ENCODE data around the gene C1QTNF4.
"Not testable (repeated sequence)": the region's sequence is repeated elsewhere in the genome, so short reads cannot be mapped to it uniquely, and the experiment has no call there.

C1QTNF4 gene

DNA sequence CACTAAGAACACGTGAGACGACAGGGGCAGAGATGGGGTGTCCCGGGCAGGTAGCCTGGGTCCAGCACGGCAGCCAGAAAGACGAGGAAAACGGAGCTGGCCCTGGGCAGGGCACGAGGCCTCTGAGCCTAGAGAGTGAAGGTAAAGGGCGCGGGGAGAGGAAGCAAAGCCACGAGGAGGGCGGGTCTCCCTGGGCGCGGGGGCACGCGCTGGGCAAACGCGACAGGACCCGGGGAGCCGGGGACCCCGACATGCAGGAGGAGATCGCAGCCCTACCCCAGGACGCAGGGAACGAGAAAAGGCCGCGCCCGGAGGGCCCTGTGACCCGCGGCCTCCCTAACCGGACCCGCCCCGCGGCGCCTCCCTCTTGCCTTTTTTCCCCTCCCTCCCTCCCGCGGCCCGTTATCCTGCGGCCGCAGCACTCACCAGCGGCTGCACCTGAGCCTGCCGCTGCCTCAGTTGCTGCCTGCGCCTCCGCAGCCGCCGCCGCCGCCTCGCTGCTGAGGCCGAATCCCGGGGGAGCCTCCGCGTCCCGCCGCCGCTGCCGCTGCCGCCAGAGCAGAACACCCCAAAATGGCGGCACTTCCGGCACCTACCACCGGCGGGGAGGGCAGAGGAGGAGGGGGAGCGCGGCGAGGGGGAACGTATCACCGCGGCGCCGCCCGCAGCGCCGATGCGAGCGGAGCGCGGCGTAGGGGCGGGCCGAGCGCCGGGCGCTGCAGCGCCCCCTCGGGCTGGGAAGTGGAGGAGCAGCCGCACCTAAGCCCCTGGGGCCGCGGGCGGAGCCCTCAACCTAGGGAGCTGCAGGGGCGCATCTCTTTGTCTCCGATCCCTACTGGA is 41.4 kb downstream of the C1QTNF4 start, which contains the start of gene CELF1:
Gene CELF1, minus strand, starts transcription at position 567 of the 840 bp plus-strand sequence. CDS start 53,609 bp downstream, outside the sequence.
- Histone ChIP-seq H3K4me3 (ENCODE audit: control insufficient read depth in 1 of 7, extremely low read depth in 1 of 7, insufficient read depth in 4 of 7, low read depth in 2 of 7, low read length in 6 of 7) (peak within 1 kb of the TSS; percentile 72 to 97 (median 88)), H3K27me3 (replicated peaks in 2 of 5; ENCODE audit: control insufficient read depth in 4 of 5, insufficient read depth in 5 of 5, low read length in 4 of 5) (no peaks in the 10 kb centered on the region), H3K27ac (ENCODE audit: insufficient read depth in 1 of 2, low read depth in 1 of 2, low read length in 2 of 2, poor library complexity in 1 of 2, severe bottlenecking in 2 of 2) (peak within 1 kb of the TSS; percentile 64 to 94), H3K4me1 (ENCODE audit: control extremely low read depth in 1 of 4, control insufficient read depth in 4 of 4, insufficient read depth in 4 of 4, low read length in 3 of 4) (peaks cover 18 to 35% (median 31%) of the 10 kb centered on the region in 4 experiments), H3K36me3 (ENCODE audit: control insufficient read depth in 4 of 4, insufficient read depth in 4 of 4, low read length in 3 of 4) (peaks cover 0 to 6% (median 3%) of the 10 kb centered on the region in 4 experiments), H3K9me3 (ENCODE audit: control extremely low read depth in 1 of 5, control insufficient read depth in 4 of 5, insufficient read depth in 2 of 5, low read depth in 1 of 5, low read length in 4 of 5) (no peaks in the 10 kb centered on the region)
- ChIA-PET POLR2A (interaction anchor here (0.6 to 1.0 kb wide), 4 partner anchors 9 to 38 kb away, joined by 3 to 5 read pairs (median 4); no protein-coding TSS in a partner anchor), CTCF (interaction anchor here (0.9 to 5.8 kb wide), 18 partner anchors 9 to 68 kb away, joined by 3 to 27 read pairs (median 4); partner anchors contain the start of genes FAM180B and PTPMT1)
- WGBS (ENCODE audit: insufficient coverage): under 1% methylated on average over 73 of the region's 89 CpGs
- peak; percentile 93 to 96 (median 96) for DNase-seq

DNA sequence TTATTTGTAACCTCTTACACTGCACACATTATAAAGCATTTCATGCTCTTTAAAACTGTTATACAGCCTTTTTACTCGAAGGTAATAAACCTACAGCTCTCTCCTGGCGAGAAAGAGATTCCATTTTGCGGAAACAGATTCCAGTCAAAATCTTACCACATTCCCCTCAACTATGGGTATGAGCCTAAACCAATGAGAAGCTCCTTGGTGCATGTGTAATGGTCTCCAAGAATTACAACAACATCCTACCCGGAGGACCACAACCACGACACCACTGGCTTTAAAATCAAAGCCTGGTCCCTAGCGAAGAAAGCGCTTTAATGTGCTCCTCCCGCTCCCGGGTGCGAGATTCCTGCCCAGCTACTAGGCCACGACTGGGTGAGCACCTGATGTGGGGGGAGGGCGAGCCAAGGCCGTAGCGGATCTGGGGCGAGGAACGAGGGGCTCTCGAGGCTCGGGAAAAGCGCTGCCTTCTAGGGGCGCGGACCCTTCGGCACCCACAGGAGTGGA is 42.1 kb downstream of the C1QTNF4 start:
- peak; percentile 19 to 63 (median 56) for DNase-seq
- peak overlapping the region; percentile 64 to 94 for H3K27ac ChIP-seq (ENCODE audit: insufficient read depth in 1 of 2, low read depth in 1 of 2, low read length in 2 of 2, poor library complexity in 1 of 2, severe bottlenecking in 2 of 2)
- no peaks in the 10 kb centered on the region for H3K9me3 ChIP-seq (ENCODE audit: control extremely low read depth in 1 of 5, control insufficient read depth in 4 of 5, insufficient read depth in 2 of 5, low read depth in 1 of 5, low read length in 4 of 5)
- peaks cover 0 to 6% (median 3%) of the 10 kb centered on the region in 4 experiments for H3K36me3 ChIP-seq (ENCODE audit: control insufficient read depth in 4 of 4, insufficient read depth in 4 of 4, low read length in 3 of 4)
- H3K4me3 ChIP-seq (ENCODE audit: control insufficient read depth in 1 of 7, extremely low read depth in 1 of 7, insufficient read depth in 4 of 7, low read depth in 2 of 7, low read length in 6 of 7): peak overlapping the region; percentile 72 to 97 (median 88)
- CTCF ChIA-PET: interaction anchor here (0.7 to 5.8 kb wide), 14 partner anchors 8 to 69 kb away, joined by 3 to 27 read pairs (median 4); partner anchors contain the start of genes FAM180B and PTPMT1
- H3K27me3 ChIP-seq (replicated peaks in 2 of 5; ENCODE audit: control insufficient read depth in 4 of 5, insufficient read depth in 5 of 5, low read length in 4 of 5): no peaks in the 10 kb centered on the region
- POLR2A ChIA-PET: interaction anchor here (1.0 kb wide), 1 partner anchor 33 kb away, joined by 3 read pairs; no protein-coding TSS in a partner anchor
- WGBS (ENCODE audit: insufficient coverage): 0% methylated on average over 17 of the region's 22 CpGs
- H3K4me1 ChIP-seq (ENCODE audit: control extremely low read depth in 1 of 4, control insufficient read depth in 4 of 4, insufficient read depth in 4 of 4, low read length in 3 of 4): peaks cover 20 to 35% (median 31%) of the 10 kb centered on the region in 4 experiments

DNA sequence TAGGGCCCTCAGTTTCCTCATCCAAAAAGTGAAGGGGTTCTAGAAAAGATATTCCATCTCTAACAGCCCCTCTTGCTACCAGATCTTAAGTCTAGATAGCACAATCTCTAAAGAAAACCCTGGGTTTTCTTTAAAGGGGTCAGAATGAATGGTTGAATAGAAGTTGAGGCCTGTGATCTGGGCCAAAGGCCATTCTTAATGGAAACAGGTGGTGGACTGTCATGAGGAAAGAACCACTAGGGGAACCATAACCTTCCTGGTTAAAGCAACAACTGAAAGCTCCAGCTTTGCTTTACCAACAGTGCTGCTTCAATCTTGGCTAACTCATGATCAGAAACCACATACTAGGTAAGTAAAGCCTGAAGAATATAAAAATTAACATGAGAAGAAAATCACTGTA is 43.1 kb downstream of the C1QTNF4 start:
- no peaks in the 10 kb centered on the region for H3K9me3 ChIP-seq (ENCODE audit: control extremely low read depth in 1 of 5, control insufficient read depth in 4 of 5, insufficient read depth in 2 of 5, low read depth in 1 of 5, low read length in 4 of 5)
- peaks cover 0 to 10% (median 3%) of the 10 kb centered on the region in 4 experiments for H3K36me3 ChIP-seq (ENCODE audit: control insufficient read depth in 4 of 4, insufficient read depth in 4 of 4, low read length in 3 of 4)
- peak overlapping the region in 6 of 7 experiments; percentile 12 to 97 (median 55) for H3K4me3 ChIP-seq (ENCODE audit: control insufficient read depth in 1 of 7, extremely low read depth in 1 of 7, insufficient read depth in 4 of 7, low read depth in 2 of 7, low read length in 6 of 7)
- ChIA-PET POLR2A (no interaction called here), CTCF (interaction anchor here (0.7 to 5.8 kb wide), 7 partner anchors 10 to 70 kb away, joined by 3 to 27 read pairs (median 5); partner anchors contain the start of gene PTPMT1)
- no peaks in the 10 kb centered on the region for H3K27me3 ChIP-seq (replicated peaks in 2 of 5; ENCODE audit: control insufficient read depth in 4 of 5, insufficient read depth in 5 of 5, low read length in 4 of 5)
- DNase-seq: peak; percentile 43 to 64 (median 53)
- no peak overlapping the region for H3K27ac ChIP-seq (ENCODE audit: insufficient read depth in 1 of 2, low read depth in 1 of 2, low read length in 2 of 2, poor library complexity in 1 of 2, severe bottlenecking in 2 of 2)
- peaks cover 20 to 35% (median 31%) of the 10 kb centered on the region in 4 experiments for H3K4me1 ChIP-seq (ENCODE audit: control extremely low read depth in 1 of 4, control insufficient read depth in 4 of 4, insufficient read depth in 4 of 4, low read length in 3 of 4)

DNA sequence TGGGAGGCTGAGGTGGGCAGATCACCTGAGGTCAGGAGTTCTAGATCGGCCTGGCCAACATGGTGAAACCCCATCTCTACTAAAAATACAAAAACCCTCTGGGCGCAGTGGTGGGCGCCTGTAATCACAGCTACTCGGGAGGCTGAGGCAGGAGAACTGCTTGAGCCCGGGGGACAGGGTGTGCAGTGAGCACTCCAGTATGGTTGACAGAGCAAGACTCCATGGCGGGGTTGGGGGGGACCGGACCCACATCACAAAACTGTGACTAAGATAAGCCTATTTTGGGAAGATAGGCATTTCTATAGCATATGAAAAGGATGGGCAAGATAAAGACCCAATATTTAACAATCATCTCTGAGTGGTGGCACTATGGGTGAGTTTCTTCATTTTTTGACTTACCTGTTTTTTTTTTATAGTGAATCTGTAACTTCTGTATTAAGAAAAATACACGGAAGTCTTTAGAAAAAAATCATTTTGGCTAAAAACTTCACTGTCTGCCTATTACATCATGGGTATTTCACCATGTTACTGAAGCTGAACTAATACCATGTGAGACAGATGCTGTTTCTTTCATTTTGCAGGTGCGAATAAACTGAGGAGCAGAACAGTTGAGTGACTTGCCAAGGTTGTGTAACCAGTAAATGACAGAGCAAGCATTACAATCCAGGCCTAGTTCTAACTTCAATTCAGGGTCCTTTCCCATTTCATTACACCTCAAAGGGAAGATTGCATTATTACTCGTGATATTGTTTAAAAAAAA is 43.7 kb downstream of the C1QTNF4 start:
- CTCF ChIA-PET: interaction anchor here (1.9 to 5.8 kb wide), 5 partner anchors 11 to 67 kb away, joined by 6 to 27 read pairs (median 9); partner anchors contain the start of gene PTPMT1
- Histone ChIP-seq H3K27ac (ENCODE audit: insufficient read depth in 1 of 2, low read depth in 1 of 2, low read length in 2 of 2, poor library complexity in 1 of 2, severe bottlenecking in 2 of 2) (no peak overlapping the region), H3K9me3 (ENCODE audit: control extremely low read depth in 1 of 5, control insufficient read depth in 4 of 5, insufficient read depth in 2 of 5, low read depth in 1 of 5, low read length in 4 of 5) (no peaks in the 10 kb centered on the region), H3K36me3 (ENCODE audit: control insufficient read depth in 4 of 4, insufficient read depth in 4 of 4, low read length in 3 of 4) (peaks cover 0 to 10% (median 3%) of the 10 kb centered on the region in 4 experiments), H3K27me3 (replicated peaks in 2 of 5; ENCODE audit: control insufficient read depth in 4 of 5, insufficient read depth in 5 of 5, low read length in 4 of 5) (no peaks in the 10 kb centered on the region), H3K4me3 (ENCODE audit: control insufficient read depth in 1 of 7, extremely low read depth in 1 of 7, insufficient read depth in 4 of 7, low read depth in 2 of 7, low read length in 6 of 7) (peak overlapping the region in 1 of 7 experiments; percentile 91), H3K4me1 (ENCODE audit: control extremely low read depth in 1 of 4, control insufficient read depth in 4 of 4, insufficient read depth in 4 of 4, low read length in 3 of 4) (peaks cover 20 to 35% (median 31%) of the 10 kb centered on the region in 4 experiments)
- POLR2A ChIA-PET: no interaction called here
- DNase-seq: peak in 1 of 3 donors; percentile 25
- 98% methylated on average over 6 of the region's 10 CpGs for WGBS (ENCODE audit: insufficient coverage)

DNA sequence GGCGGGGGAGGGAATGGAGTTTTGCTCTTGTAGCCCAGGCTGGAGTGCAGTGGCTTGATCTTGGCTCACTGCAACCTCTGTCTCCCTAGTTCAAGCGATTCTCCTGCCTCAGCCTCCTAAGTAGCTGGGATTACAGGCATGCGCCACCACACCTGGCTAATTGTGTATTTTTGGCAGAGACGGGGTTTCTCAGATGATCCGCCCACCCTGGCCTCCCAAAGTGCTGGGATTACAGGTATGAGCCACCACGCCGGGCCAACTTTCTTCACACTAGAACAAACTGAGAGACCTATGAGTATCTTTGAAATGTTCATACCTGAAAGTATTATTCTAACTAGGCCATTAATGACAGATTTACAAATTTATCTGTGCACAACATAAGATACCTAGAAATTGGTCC is 47.9 kb downstream of the C1QTNF4 start:
- DNase-seq; H3K4me3 ChIP-seq (ENCODE audit: control insufficient read depth in 1 of 7, extremely low read depth in 1 of 7, insufficient read depth in 4 of 7, low read depth in 2 of 7, low read length in 6 of 7); H3K27ac ChIP-seq (ENCODE audit: insufficient read depth in 1 of 2, low read depth in 1 of 2, low read length in 2 of 2, poor library complexity in 1 of 2, severe bottlenecking in 2 of 2); POLR2A ChIA-PET; H3K9me3 ChIP-seq (ENCODE audit: control extremely low read depth in 1 of 5, control insufficient read depth in 4 of 5, insufficient read depth in 2 of 5, low read depth in 1 of 5, low read length in 4 of 5); H3K27me3 ChIP-seq (replicated peaks in 2 of 5; ENCODE audit: control insufficient read depth in 4 of 5, insufficient read depth in 5 of 5, low read length in 4 of 5): not testable (repeated sequence)
- Histone ChIP-seq H3K36me3 (ENCODE audit: control insufficient read depth in 4 of 4, insufficient read depth in 4 of 4, low read length in 3 of 4) (peaks cover 0 to 10% (median 4%) of the 10 kb centered on the region in 4 experiments), H3K4me1 (ENCODE audit: control extremely low read depth in 1 of 4, control insufficient read depth in 4 of 4, insufficient read depth in 4 of 4, low read length in 3 of 4) (peaks cover 9 to 16% (median 10%) of the 10 kb centered on the region in 4 experiments)
- 95% methylated on average over 4 of the region's 7 CpGs for WGBS (ENCODE audit: insufficient coverage)
- CTCF ChIA-PET: interaction anchor here (0.6 to 1.2 kb wide), 3 partner anchors 9 to 46 kb away, joined by 3 read pairs; no protein-coding TSS in a partner anchor

DNA sequence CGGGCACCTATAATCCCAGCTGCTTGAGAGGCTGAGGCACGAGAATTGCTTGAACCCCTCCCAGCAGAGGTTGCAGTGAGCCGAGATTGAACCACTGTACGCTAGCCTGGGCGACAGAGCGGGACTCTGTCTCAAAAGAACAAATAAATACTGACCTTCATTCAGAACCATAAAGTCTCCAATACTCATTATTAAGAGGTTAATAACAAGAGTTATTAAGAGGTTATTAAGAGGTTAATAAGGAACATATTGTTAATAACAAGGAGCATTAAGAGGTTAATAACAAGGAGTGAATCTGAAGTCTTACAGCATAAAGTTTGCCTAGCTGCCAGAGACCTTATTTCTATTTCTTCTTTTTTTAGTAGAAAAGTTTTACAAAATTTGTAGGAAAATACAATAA is 48.9 kb downstream of the C1QTNF4 start:
- WGBS (ENCODE audit: insufficient coverage): no CpG with 5 or more reads among the region's 6 CpGs
- H3K27ac ChIP-seq (ENCODE audit: insufficient read depth in 1 of 2, low read depth in 1 of 2, low read length in 2 of 2, poor library complexity in 1 of 2, severe bottlenecking in 2 of 2): no peak overlapping the region
- H3K4me1 ChIP-seq (ENCODE audit: control extremely low read depth in 1 of 4, control insufficient read depth in 4 of 4, insufficient read depth in 4 of 4, low read length in 3 of 4): peaks cover 4 to 11% (median 5%) of the 10 kb centered on the region in 4 experiments
- no peak overlapping the region for H3K4me3 ChIP-seq (ENCODE audit: control insufficient read depth in 1 of 7, extremely low read depth in 1 of 7, insufficient read depth in 4 of 7, low read depth in 2 of 7, low read length in 6 of 7)
- H3K27me3 ChIP-seq (replicated peaks in 2 of 5; ENCODE audit: control insufficient read depth in 4 of 5, insufficient read depth in 5 of 5, low read length in 4 of 5): no peaks in the 10 kb centered on the region
- no peak for DNase-seq
- H3K9me3 ChIP-seq (ENCODE audit: control extremely low read depth in 1 of 5, control insufficient read depth in 4 of 5, insufficient read depth in 2 of 5, low read depth in 1 of 5, low read length in 4 of 5): no peaks in the 10 kb centered on the region
- POLR2A ChIA-PET: interaction anchor here (0.6 kb wide), 2 partner anchors 65 to 1256 kb away, joined by 3 read pairs; no protein-coding TSS in a partner anchor
- H3K36me3 ChIP-seq (ENCODE audit: control insufficient read depth in 4 of 4, insufficient read depth in 4 of 4, low read length in 3 of 4): peaks cover 0 to 11% (median 3%) of the 10 kb centered on the region in 4 experiments
- CTCF ChIA-PET: interaction anchor here (0.9 to 1.2 kb wide), 3 partner anchors 27 to 47 kb away, joined by 3 read pairs; no protein-coding TSS in a partner anchor

Measured in common myeloid progenitor, CD34-positive (primary cell).